HEK293 (cell line): ENCODE measurements around the gene NCLN.

ENCODE experiments used
- CTCF ChIA-PET: fragments of 350-600 bp; formaldehyde crosslinking; extraction: SDS; loops from one replicate; lab custom pipeline; 2021; ENCODE audit warnings: antibody characterized with exemption; lab: Yijun Ruan, JAX
- POLR2A ChIA-PET: fragments of 300-600 bp; formaldehyde crosslinking; extraction: SDS; loops from one replicate; lab custom pipeline; 2020; ENCODE audit warnings: antibody characterized with exemption, inconsistent platforms; lab: Yijun Ruan, JAX
- H3K27ac ChIP-seq: fragments of 200-500 bp; sonication (Bioruptor generic); 2 replicates; pipeline ENCODE4 v1.5.1; 2014; ENCODE audit warnings: low read depth, low read length, control low read depth, inconsistent platforms; ENCODE audit errors: extremely low read depth
- H3K36me3 ChIP-seq, 2 experiments: fragments of 200-500 bp in 1 of 2; sonication (Bioruptor generic) in 1 of 2; 1 replicate in 1 of 2; 2 replicates in 1 of 2; pipeline ENCODE4 v1.5.1; 2014 to 2017; ENCODE audit warnings: inconsistent platforms in 2 of 2, low read length in 2 of 2; ENCODE audit not compliant: control insufficient read depth in 2 of 2, insufficient read depth in 1 of 2
- H3K4me1 ChIP-seq: fragments of 200-500 bp; sonication (Bioruptor generic); 2 replicates; pipeline ENCODE4 v1.5.1; 2014; ENCODE audit warnings: mild to moderate bottlenecking, low read length, inconsistent platforms; ENCODE audit not compliant: control insufficient read depth, insufficient read depth
- H3K4me3 ChIP-seq: 2 replicates; pipeline ENCODE4 v1.5.1; 2011; ENCODE audit warnings: low read depth, mild to moderate bottlenecking, control low read depth, low read length, moderate library complexity
- H3K9me3 ChIP-seq: fragments of 200-500 bp; sonication (Bioruptor generic); 2 replicates; pipeline ENCODE4 v1.5.1; 2014; ENCODE audit warnings: low read depth, low read length, inconsistent platforms; ENCODE audit not compliant: control insufficient read depth, insufficient read depth
- GLI4 ChIP-seq: fragments of 450-650 bp; formaldehyde crosslinking; IDR thresholded peaks from 2 replicates; pipeline ENCODE4 v1.5.1; 2016; ENCODE audit warnings: missing biosample characterization, missing genetic modification characterization
- GLIS1 ChIP-seq: fragments of 450-650 bp; formaldehyde crosslinking; IDR thresholded peaks from 2 replicates; pipeline ENCODE4 v1.5.1; 2016; ENCODE audit warnings: missing biosample characterization, missing genetic modification characterization
- SCRT2 ChIP-seq: fragments of 450-650 bp; formaldehyde crosslinking; IDR thresholded peaks from 2 replicates; pipeline ENCODE4 v1.5.1; 2016; ENCODE audit warnings: missing biosample characterization, missing genetic modification characterization
- SP2 ChIP-seq: fragments of 450-650 bp; formaldehyde crosslinking; IDR thresholded peaks from 2 replicates; pipeline ENCODE4 v1.5.1; 2016; ENCODE audit warnings: missing biosample characterization, missing genetic modification characterization
- ZIC2 ChIP-seq: fragments of 450-650 bp; formaldehyde crosslinking; IDR thresholded peaks from 2 replicates; pipeline ENCODE4 v1.5.1; 2016; ENCODE audit warnings: missing biosample characterization, missing genetic modification characterization
- ZNF146 ChIP-seq: fragments of 450-650 bp; formaldehyde crosslinking; IDR thresholded peaks from 2 replicates; pipeline ENCODE4 v1.5.1; 2016; ENCODE audit warnings: missing biosample characterization, missing genetic modification characterization
- ZNF155 ChIP-seq: fragments of 450-650 bp; formaldehyde crosslinking; IDR thresholded peaks from 2 replicates; pipeline ENCODE4 v1.5.1; 2016; ENCODE audit warnings: missing biosample characterization, missing genetic modification characterization
- ZNF174 ChIP-seq: fragments of 450-650 bp; formaldehyde crosslinking; IDR thresholded peaks from 2 replicates; pipeline ENCODE4 v1.5.0; 2017; ENCODE audit warnings: missing biosample characterization, mild to moderate bottlenecking, missing genetic modification characterization
- ZNF274 ChIP-seq, 2 experiments: fragments of 200-500 bp in 1 of 2; fragments of 450-650 bp in 1 of 2; sonication (Bioruptor generic) in 1 of 2; formaldehyde crosslinking in 1 of 2; IDR thresholded peaks; 2 replicates each; pipeline versions ENCODE4 v1.5.1 to v1.6.1; 2014 to 2016; ENCODE audit warnings: borderline replicate concordance in 1 of 2, inconsistent platforms in 1 of 2, low read length in 1 of 2, missing biosample characterization in 1 of 2, missing genetic modification characterization in 1 of 2
- ZNF366 ChIP-seq: fragments of 450-650 bp; formaldehyde crosslinking; conservative IDR thresholded peaks from 2 replicates; pipeline ENCODE4 v1.5.1; 2016; ENCODE audit warnings: missing biosample characterization, missing genetic modification characterization
- ZNF416 ChIP-seq: fragments of 450-650 bp; formaldehyde crosslinking; IDR thresholded peaks from 2 replicates; pipeline ENCODE4 v1.5.1; 2016; ENCODE audit warnings: missing biosample characterization, missing genetic modification characterization
- ZNF433 ChIP-seq: fragments of 450-650 bp; formaldehyde crosslinking; IDR thresholded peaks from 2 replicates; pipeline ENCODE4 v1.5.1; 2016; ENCODE audit warnings: missing biosample characterization, missing genetic modification characterization, low read depth
- ZNF521 ChIP-seq: fragments of 450-650 bp; formaldehyde crosslinking; IDR thresholded peaks from 2 replicates; pipeline ENCODE4 v1.5.1; 2017; ENCODE audit warnings: missing biosample characterization, mild to moderate bottlenecking, missing genetic modification characterization
- ZNF548 ChIP-seq: fragments of 450-650 bp; formaldehyde crosslinking; IDR thresholded peaks from 2 replicates; pipeline ENCODE4 v1.5.1; 2016; ENCODE audit warnings: missing biosample characterization, missing genetic modification characterization
- ZNF626 ChIP-seq: fragments of 450-650 bp; sonication (Bioruptor Pico); formaldehyde crosslinking; IDR thresholded peaks from 2 replicates; pipeline ENCODE4 v1.5.1; 2018; ENCODE audit warnings: missing biosample characterization, missing genetic modification characterization, inconsistent platforms
- ZNF747 ChIP-seq: fragments of 450-650 bp; formaldehyde crosslinking; IDR thresholded peaks from 2 replicates; pipeline ENCODE4 v1.5.1; 2016; ENCODE audit warnings: missing biosample characterization, missing genetic modification characterization
- ZNF837 ChIP-seq: fragments of 450-650 bp; formaldehyde crosslinking; IDR thresholded peaks from 2 replicates; pipeline ENCODE4 v1.5.1; 2016; ENCODE audit warnings: missing biosample characterization, missing genetic modification characterization
- TF ChIP-seq, protein P1 (sequence below): fragments of 450-650 bp; formaldehyde crosslinking; IDR thresholded peaks from 2 replicates; pipeline ENCODE4 v1.5.1; 2016; ENCODE audit warnings: missing biosample characterization, missing genetic modification characterization
- TF ChIP-seq, protein P2 (sequence below): fragments of 450-650 bp; IDR thresholded peaks from 2 replicates; pipeline ENCODE4 v1.5.1; 2018; ENCODE audit warnings: missing biosample characterization, mild to moderate bottlenecking, missing genetic modification characterization
- TF ChIP-seq, protein P3 (sequence below): fragments of 450-650 bp; formaldehyde crosslinking; IDR thresholded peaks from 2 replicates; pipeline ENCODE4 v1.5.1; 2016; ENCODE audit warnings: missing biosample characterization, missing genetic modification characterization

Gene NCLN

DNA sequence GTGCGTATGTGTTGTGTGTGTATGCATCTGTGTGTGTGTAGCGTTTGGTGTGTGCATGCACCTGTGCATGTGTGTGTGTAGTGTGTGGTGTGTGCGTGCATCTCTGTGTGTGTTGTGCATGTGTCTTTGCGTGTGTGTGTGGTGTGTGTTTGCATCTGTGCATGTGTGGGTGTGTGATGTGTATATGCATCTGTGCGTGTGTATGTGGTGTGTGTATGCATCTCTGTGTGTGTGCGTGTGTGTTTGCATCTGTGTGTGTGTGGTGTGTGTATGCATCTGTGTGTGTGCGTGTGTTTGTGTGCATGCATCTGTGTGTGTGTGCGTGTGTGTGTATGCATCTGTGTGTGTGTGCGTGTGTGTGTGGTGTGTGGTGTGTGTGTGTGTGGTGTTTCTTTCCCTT is 59.3 kb downstream of the NCLN start (continued):
- TF ChIP-seq, protein P1, sequence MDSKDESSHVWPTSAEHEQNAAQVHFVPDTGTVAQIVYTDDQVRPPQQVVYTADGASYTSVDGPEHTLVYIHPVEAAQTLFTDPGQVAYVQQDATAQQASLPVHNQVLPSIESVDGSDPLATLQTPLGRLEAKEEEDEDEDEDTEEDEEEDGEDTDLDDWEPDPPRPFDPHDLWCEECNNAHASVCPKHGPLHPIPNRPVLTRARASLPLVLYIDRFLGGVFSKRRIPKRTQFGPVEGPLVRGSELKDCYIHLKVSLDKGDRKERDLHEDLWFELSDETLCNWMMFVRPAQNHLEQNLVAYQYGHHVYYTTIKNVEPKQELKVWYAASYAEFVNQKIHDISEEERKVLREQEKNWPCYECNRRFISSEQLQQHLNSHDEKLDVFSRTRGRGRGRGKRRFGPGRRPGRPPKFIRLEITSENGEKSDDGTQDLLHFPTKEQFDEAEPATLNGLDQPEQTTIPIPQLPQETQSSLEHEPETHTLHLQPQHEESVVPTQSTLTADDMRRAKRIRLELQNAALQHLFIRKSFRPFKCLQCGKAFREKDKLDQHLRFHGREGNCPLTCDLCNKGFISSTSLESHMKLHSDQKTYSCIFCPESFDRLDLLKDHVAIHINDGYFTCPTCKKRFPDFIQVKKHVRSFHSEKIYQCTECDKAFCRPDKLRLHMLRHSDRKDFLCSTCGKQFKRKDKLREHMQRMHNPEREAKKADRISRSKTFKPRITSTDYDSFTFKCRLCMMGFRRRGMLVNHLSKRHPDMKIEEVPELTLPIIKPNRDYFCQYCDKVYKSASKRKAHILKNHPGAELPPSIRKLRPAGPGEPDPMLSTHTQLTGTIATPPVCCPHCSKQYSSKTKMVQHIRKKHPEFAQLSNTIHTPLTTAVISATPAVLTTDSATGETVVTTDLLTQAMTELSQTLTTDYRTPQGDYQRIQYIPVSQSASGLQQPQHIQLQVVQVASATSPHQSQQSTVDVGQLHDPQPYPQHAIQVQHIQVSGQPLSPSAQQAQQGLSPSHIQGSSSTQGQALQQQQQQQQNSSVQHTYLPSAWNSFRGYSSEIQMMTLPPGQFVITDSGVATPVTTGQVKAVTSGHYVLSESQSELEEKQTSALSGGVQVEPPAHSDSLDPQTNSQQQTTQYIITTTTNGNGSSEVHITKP (tag by site-specific recombination) = no peak
- TF ChIP-seq SCRT2 (tag by site-specific recombination) (no peak), ZNF548 (no peak), GLI4 (tag by site-specific recombination) (no peak), ZNF416 (no peak), ZNF274 (IDR thresholded peaks at IDR 0.05; ENCODE audit: low read length) (no peak), ZNF274 (tag by site-specific recombination; IDR thresholded peaks at IDR 0.05; ENCODE audit: borderline replicate concordance) (no peak), ZNF433 (tag by site-specific recombination) (no peak), ZNF155 (no peak), ZNF626 (tag by site-specific recombination) (no peak), ZNF174 (tag by site-specific recombination) (no peak), SP2 (no peak), ZNF837 (tag by site-specific recombination) (no peak), ZNF146 (tag by site-specific recombination) (no peak; the same call in 1 of the 2 replicates), ZNF521 (0 out of 2 replicates have a peak, but pooled peaks have one; percentile 40), ZNF747 (tag by site-specific recombination) (no peak; the same call in 1 of the 2 replicates)
- TF ChIP-seq, protein P2, sequence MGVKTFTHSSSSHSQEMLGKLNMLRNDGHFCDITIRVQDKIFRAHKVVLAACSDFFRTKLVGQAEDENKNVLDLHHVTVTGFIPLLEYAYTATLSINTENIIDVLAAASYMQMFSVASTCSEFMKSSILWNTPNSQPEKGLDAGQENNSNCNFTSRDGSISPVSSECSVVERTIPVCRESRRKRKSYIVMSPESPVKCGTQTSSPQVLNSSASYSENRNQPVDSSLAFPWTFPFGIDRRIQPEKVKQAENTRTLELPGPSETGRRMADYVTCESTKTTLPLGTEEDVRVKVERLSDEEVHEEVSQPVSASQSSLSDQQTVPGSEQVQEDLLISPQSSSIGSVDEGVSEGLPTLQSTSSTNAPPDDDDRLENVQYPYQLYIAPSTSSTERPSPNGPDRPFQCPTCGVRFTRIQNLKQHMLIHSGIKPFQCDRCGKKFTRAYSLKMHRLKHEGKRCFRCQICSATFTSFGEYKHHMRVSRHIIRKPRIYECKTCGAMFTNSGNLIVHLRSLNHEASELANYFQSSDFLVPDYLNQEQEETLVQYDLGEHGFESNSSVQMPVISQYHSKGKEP = no peak

DNA sequence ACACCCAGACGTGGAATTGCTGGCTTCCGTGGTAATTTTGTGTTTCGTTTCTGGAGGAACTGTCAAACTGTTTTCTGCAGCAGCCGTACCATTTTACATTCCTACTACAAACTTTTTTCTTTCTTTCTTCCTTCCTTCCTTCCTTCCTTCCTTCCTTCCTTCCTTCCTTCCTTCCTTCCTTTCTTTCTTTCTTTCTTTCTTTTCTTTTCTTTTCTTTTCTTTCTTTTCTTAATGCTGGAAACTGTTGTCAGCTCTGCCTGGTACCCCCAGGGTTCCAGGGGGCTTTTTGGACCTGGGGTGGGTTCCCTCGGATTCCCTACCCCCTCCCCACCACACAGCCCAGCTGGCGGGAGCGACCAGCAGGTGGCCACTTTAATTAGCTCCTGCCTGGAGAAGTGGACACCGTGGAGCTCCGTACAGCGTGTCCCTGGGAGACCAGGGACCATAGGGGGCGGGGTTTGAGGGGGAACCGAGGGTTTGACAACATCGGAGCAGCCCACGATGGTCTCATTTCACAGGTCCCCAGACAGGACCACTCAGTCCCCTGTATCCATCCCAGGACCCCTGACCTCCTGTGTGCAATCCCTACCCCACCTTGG is 63.1 kb downstream of the NCLN start:
- ChIA-PET POLR2A (no interaction called here), CTCF (no interaction called here)

More for the DNA sequence above, 63.1 kb downstream of the NCLN start:
- TF ChIP-seq ZIC2 (peak; percentile 74), ZNF366 (tag by site-specific recombination) (peak; percentile 85), GLIS1 (tag by site-specific recombination) (peak; percentile 47; the same call in 1 of the 2 replicates), ZNF626 (tag by site-specific recombination) (no peak)
- TF ChIP-seq, protein P3, sequence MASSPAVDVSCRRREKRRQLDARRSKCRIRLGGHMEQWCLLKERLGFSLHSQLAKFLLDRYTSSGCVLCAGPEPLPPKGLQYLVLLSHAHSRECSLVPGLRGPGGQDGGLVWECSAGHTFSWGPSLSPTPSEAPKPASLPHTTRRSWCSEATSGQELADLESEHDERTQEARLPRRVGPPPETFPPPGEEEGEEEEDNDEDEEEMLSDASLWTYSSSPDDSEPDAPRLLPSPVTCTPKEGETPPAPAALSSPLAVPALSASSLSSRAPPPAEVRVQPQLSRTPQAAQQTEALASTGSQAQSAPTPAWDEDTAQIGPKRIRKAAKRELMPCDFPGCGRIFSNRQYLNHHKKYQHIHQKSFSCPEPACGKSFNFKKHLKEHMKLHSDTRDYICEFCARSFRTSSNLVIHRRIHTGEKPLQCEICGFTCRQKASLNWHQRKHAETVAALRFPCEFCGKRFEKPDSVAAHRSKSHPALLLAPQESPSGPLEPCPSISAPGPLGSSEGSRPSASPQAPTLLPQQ = no peak
- H3K4me3 ChIP-seq = no peak overlapping the region
- H3K4me1 ChIP-seq = no peaks in the 10 kb centered on the region
- H3K27ac ChIP-seq = no peak overlapping the region
- no peaks in the 10 kb centered on the region for H3K9me3 ChIP-seq
- no peaks in the 10 kb centered on the region for H3K36me3 ChIP-seq
